Stomach (tissue), 4 donors: ENCODE results near the gene GAPVD1.
"Not testable (repeated sequence)": the region's sequence is repeated elsewhere in the genome, so short reads cannot be mapped to it uniquely, and the experiment has no call there.

Experiments
- CTCF ChIP-seq, 7 experiments: fragments of 450-650 bp in 4 of 7; fragments of 200-600 bp in 3 of 7; sonication (generic) in 3 of 7; IDR thresholded peaks; one replicate each; pipeline ENCODE4 v1.5.1; 2016 to 2019; ENCODE audit warnings: antibody characterized with exemption in 7 of 7, control low read depth in 2 of 7, mild to moderate bottlenecking in 1 of 7
- POLR2A ChIP-seq, 4 donors: fragments of 450-650 bp; IDR thresholded peaks; one replicate each; pipeline ENCODE4 v1.6.1; 2016; ENCODE audit warnings: antibody characterized with exemption in 4 of 4, control low read depth in 2 of 4, mild to moderate bottlenecking in 1 of 4, moderate library complexity in 1 of 4
- POLR2AphosphoS5 ChIP-seq, 3 donors: sonication (generic); formaldehyde crosslinking; IDR thresholded peaks; one replicate each; pipeline ENCODE4 v1.6.1; 2016; ENCODE audit warnings: antibody characterized with exemption in 3 of 3

- TF ChIP-seq POLR2AphosphoS5, CTCF, POLR2A (IDR thresholded peaks at IDR 0.05): not testable (repeated sequence)
Observed at GRCh38 chr9:125286935-125287433, 25.4 kb downstream of the GAPVD1 start.
